GM18907 (cell line): ENCODE measurements around the gene SMIM33.
"Not testable (repeated sequence)": the region's sequence is repeated elsewhere in the genome, so short reads cannot be mapped to it uniquely, and the experiment has no call there.

Experiments
- ATAC-seq: cut with Tn5 transposase; IDR thresholded peaks from one replicate; pipeline ENCODE4 v1.9.1; 2021; ENCODE audit warnings: mild to moderate bottlenecking, moderate library complexity; ENCODE audit not compliant: unreplicated experiment

Gene SMIM33

GRCh38 chr5:139481580-139482049 is 10.8 kb downstream of the SMIM33 start:
- peak; percentile 27 for ATAC-seq

DNA sequence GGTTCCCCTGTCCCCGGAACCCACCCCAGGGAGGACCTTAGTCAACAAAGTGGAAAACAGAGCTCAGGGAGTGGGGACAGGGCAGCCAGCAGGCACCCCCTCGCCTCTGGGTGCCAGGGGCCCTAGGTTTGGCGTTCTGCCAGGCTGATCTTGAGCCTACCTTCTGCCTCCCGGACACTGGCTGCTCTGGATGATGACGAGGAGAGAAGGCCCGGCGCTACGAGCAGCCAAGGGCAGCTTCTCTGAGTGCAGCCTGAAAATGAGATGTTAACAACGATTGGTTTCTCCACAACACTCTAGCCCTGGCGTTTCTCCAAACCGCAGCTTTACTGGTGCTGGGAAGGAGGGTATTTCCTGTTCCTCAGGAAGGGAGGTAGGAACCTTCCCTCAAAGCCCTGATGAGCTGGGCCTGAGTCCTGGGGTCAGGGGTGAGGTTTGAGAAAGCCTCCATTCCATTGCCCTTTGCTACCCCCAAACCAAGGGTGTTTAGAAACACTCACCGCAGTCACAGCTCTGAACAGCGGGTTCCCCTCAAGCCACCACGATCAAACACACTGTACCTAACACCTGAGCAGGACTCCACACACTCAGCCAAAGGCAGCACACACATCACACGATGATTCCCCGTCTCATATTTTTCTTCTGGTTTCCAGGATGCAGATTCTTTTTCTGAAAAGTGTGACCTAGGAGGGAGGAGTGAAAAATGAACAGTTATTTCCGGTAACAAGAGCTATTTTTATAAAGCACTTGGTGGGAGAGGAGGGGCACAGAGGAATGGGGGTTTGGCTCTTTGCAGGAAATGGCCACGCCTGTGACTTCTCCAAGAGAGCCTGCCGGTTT is 11.5 kb downstream of the SMIM33 start, which contains the start of gene STING1:
Gene STING1, minus strand, starts transcription at position 709 of the 840 bp plus-strand sequence. CDS start 1,054 bp downstream, outside the sequence.
- ATAC-seq: peak; percentile 51

- not testable (repeated sequence) for ATAC-seq
Observed at GRCh38 chr5:139482890-139483208, 12.0 kb downstream of the SMIM33 start.

DNA sequence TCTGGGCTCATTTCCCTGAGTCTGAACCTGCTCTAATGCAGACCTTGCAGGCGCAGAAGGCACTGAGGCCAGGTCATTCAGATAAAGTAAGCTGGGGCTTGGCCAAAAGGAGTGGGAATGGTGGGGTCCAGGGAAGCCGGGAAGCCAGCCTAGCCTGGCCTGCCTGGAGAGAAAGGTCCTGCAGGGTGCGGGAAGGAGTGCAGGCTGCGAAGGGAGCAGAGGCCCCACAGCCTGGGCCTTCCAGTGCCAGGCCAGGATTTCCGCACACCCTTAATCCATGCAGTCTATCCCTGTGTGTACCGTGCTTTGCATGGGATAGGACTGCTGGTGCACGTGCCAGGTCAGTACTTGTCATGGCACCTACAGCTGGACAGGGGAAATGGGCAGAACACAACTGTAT is 15.4 kb downstream of the SMIM33 start:
- no peak for ATAC-seq

GRCh38 chr5:139488260-139488659 is 17.5 kb downstream of the SMIM33 start:
- no peak for ATAC-seq

DNA sequence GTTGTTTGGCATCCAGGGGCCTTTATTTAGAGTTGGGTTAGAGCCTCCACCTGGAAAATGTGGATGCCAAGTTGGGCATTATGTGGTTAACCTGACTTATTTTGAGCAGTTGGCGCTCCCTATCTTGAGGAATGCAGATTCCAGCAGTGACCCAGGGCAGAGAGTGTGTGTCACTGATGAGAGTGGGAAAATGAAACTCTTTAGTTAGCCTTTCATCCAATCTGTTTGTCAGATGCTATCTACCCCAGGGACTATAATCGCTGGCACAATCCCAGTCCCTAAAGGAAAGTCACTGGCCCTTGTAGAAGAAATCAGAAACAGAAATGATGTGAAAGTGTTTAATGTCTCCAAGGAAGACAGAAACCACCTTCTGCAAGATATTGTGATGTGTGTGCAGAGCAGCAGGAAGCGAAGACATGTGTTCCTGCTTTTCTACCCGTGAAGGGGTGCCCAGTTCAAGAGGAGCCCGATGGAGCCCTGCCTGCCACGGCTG is 21.9 kb downstream of the SMIM33 start:
- no peak for ATAC-seq

GRCh38 chr5:139494256-139494655 is 23.5 kb downstream of the SMIM33 start:
- no peak for ATAC-seq

DNA sequence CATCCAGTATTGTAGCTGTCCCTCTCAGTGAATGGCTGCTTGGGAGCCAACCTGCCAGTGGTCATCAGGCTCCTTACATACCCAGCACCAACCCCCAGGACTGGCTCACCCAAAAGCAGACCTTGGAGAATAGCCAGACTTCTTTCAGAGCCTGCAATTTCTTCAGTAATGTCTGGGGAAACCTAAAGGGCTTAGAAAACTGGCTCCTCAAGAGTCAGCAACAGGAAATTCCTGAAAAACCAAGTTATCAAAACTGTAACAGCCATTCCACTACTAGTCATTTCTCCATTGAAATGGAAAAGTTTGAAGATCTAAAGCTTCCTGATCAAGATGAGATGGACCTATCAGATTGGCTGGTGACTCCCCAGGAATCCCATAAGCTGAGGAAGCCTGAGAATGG is 24.0 kb downstream of the SMIM33 start:
- ATAC-seq: no peak

- no peak for ATAC-seq
Observed at GRCh38 chr5:139495638-139496435, 25.0 kb downstream of the SMIM33 start.

GRCh38 chr5:139501381-139501780 is 30.6 kb downstream of the SMIM33 start:
- no peak for ATAC-seq

DNA sequence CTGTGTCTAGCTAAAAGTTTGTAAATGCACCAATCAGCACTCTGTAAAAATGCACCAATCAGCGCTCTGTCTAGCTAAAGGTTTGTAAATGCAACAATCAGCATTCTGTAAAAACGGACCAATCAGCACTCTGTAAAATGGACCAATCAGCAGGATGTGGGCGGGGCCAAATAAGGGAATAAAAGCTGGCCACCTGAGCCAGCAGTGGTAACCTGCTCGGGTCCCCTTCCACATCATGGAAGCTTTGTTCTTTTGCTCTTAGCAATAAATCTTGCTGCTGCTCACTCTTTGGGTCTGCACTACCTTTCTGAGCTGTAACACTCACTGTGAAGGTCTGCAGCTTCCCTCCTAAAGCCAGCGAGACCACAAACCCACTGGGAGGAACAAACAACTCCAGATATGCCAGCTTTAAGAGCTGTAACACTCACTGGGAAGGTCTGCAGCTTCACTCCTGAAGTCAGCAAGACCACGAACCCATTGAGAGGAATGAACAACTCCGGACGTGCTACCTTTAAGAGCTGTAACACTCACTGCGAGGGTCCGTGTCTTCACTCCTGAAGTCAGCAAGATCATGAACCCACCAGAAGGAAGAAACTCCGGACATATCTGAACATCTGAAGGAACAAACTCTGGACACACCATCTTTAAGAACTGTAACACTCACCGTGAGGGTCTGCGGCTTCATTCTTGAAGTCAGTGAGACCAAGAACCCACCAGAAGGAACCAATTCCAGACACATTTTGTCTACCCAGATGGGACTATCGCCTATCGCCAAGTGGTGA is 32.4 kb downstream of the SMIM33 start:
- not testable (repeated sequence) for ATAC-seq

- not testable (repeated sequence) for ATAC-seq
Observed at GRCh38 chr5:139503879-139504278, 33.1 kb downstream of the SMIM33 start.

DNA sequence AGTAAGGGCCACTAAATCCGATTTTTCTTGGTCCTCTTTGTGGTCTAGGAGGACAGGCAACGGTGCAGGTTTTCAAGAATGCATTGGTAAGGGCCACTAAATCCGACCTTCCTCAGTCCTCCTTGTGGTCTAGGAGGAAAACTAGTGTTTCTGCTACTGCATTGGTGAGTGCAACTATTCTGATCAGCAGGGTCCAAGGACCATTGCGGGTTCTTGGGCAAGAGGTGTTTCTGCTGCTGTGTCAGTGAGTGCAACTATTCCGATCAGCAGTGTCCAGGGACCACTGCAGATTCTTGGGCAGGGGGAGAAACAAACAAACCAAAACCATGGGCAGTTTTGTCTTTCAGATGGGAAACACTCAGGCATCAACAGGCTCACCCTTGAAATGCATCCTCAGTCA is 33.9 kb downstream of the SMIM33 start:
- ATAC-seq: not testable (repeated sequence)

DNA sequence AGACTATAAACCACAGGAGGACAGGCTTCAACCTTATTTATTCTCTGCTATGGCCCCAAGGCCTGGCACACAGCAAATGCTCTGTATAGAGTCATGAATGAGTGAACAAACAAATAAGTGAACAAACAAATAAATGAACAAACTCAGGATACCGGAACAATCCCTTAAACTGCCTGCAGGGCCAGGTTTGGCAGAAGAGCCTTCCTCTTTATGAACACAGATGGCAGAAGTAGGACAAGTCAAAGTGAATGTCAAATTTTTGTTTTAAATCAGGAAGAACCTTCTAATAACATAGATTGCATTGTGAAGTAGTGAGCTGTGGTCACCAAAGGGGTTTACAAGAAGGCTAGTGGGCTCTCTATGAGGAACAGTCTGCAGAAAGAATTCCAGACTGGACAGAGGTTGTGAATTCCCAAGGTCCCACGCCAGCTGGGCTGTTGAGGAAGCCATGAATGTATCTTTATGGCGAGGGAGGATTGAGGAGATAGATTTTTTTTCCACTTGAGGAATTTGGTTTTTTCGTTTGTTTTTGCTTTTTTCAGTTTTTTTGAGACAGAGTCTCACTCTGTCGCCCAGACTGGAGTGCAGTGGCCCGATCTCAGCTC is 42.1 kb downstream of the SMIM33 start:
- ATAC-seq: no peak

DNA sequence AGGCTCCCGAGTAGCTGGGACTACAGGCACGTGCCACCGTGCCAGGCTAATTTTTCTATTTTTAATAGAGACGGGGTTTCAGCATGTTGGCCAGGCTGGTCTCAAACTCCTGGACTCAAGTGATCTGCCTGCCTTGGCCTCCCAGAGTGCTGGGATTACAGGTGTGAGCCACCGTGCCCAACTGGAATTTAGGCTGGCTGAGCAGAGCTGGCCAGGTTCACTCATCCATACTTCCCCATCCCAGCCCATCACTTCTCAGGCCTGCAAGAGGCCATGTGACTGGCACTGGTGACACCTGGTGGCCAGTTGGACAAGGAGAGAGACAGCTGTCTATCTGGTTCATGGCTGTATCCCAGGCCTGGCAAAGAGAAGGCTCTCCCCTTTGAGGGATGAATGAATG is 42.6 kb downstream of the SMIM33 start:
- not testable (repeated sequence) for ATAC-seq

- ATAC-seq: no peak
Observed at GRCh38 chr5:139513852-139514485, 43.2 kb downstream of the SMIM33 start.

DNA sequence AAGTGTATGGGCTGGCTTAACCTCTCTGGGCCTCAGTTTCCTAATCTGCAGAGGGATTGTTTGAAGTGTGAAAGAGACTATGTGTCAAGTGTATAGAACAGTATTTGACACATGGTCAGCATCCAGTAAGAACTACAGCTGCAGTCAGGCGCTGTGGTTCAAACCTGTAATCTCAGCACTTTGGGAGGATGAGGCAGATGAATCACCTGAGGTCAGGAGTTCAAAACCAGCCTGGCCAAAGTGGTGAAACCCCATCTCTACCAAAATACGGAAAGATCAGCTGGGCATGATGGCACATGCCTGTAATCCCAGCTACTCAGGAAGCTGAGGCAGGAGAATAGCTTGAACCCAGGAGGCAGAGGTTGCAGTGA is 43.7 kb downstream of the SMIM33 start:
- ATAC-seq: no peak

DNA sequence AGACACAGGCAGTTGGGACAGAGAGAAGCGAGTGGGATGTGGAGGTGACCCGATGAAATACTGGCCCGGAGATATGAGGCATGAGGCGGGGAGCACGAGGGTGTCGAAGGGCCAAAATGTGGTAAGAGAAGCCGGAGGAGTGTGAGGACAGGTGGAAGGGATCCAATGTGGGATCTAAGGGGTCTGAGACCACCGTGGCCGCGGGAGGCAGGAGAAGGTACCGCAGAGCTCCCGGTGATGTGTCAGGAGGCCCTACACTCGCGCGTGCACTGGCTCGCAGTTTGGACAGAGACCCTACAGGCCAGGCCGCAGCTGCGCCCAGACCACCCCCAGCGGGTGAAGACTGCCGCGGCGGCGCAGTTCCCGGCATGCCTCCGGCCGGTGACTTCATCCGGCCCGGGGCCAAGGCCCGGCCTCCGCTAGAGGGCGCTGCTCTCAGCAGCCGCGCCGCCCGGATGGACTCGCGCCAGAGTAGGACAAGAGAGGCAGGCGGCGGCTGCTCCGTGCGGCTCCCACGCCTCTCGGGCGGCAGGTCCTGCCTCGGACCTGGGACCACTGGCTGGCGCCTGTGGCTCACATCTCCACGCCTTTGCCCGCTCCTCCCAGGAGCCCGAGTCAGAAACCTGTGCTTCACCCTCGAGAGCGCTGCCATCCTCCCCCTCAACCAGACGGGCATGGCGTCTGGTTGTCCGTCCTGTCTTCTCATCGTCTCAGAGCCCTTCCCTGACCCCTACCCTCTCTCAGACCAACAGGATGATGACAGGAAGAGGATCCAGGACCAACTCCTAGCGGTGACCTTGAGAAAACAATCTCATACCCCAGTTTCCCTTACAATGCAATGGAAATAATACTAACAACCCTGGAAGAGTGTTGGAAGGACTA is 47.1 kb downstream of the SMIM33 start:
- ATAC-seq: peak; percentile 88
